GM12872 (cell line): ENCODE measurements around the gene USP31.

Experiments
- CTCF ChIP-seq: IDR thresholded peaks from 3 replicates; pipeline ENCODE4 v1.5.1; 2011; ENCODE audit warnings: low read depth, mild to moderate bottlenecking, low read length, moderate library complexity; ENCODE audit not compliant: insufficient read depth

USP31 gene

DNA sequence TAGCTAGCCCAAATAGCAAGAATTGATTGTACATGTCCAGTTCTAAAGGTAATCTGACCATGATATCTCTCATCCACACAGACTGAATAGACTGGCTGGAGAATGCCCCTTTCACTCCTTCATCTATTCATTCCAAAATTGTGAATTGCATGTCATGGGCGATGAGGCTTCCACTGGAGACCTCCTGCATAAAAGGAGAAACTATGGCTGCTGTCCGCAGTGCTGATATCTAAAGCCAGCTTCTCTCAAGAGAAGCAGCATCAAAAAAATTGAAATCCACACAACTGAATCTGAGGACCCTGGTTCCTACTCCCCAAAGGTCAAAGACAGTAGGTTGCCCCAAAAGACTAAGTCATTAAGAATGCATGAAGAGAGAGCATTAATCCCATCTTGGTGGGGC is 25.4 kb upstream of the USP31 start:
- no peak for TF ChIP-seq CTCF

GRCh38 chr16:23172994-23173393 is 23.7 kb upstream of the USP31 start:
- TF ChIP-seq CTCF = no peak

DNA sequence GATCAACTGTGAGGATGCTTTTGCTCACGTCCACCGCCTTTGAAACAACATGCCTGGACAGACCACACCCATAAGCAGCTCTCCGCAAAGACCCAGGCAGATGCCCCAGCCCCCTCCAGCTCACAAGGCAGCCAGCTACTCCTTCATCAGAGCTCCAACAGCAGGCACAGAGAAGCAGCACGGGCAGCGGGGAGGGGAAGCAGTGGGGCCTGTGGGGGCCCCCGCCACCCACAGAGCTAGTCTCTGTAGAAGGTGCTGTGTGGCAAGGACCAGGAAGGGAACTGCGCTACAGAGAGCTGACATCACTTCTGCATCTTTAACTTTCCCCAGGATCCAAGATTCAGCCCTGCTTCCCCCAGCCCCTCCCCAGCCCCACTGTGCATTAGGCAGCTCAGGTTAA is 23.3 kb upstream of the USP31 start:
- TF ChIP-seq CTCF = no peak

GRCh38 chr16:23164736-23165135 is 15.5 kb upstream of the USP31 start:
- TF ChIP-seq CTCF = no peak

DNA sequence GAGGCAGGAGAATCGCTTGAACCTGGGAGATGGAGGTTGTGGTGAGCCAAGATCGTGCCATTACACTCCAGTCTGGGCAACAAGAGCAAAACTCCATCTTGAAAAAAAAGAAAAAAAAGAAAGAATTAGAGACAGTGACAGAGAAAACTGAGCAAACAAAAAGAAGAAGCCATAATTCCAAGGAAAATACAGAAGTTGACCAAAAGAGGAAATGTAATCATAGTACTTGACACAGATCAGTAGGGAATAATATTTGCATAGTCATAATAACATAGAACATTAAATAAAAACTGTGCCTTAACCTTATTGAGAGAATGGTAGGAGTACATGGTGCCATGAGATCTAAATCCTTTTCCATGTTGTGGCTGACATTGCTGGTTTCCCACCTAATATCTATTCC is 14.7 kb upstream of the USP31 start:
- no peak for TF ChIP-seq CTCF

DNA sequence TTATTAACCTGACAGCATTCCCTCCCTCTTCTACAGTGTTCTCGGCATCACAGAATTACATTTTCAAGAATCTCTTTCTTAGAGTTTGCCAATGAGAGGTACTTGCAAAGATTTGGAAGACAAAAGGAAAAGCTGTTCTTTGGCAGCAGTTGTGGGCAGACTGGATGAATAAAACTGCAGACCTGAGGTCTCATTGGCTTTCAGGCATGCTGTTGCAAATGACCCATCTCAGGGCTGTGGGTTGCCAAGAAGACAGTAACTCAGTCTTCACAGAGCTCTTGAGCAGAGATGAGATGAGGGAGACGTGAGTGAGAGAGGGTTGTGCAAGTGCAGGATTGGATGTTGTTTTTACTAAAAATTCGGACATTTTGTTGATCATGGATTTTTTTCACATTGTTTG is 11.3 kb upstream of the USP31 start:
- TF ChIP-seq CTCF = no peak

DNA sequence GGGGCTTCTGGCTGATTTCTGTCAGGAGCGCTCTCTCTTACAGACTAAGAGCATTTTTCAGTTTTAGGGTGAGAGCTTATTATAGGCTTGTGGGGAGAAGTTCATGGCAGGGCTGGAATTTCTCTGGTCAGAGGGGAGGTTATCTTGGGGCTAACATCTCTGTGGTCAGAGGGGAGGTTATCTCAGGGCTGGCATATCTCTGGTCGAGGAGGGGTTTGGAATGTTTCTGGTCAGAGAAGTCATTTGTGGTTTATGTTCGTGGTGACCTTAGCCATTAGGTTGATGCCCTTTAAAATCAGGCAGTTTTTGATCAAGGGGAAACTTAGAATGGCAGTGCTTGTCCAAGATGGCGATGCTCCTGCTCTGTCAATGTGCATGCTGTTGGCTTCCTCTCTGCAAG is 10.8 kb upstream of the USP31 start:
- no peak for TF ChIP-seq CTCF

DNA sequence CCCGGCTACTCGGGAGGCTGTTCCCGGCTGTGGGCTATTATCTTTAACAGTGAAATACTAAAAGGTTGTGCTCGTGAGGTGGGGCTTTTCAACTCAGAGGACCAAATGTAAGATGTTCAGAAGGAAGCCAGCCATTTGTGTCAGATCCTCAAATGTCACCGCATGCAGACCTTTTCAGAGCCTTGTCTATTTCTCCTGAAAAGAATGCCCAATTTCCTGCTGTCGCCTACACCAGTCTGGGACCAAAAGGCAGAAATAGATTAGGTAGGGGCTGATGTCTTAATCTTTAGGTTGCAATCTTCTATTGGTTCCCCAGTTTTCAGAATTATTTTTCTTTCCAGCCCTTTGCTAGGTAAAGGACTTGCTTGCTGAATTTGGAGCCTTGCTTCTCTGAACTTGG is 8.9 kb upstream of the USP31 start:
- TF ChIP-seq CTCF = no peak
